K562 (cell line): ENCODE data around the gene SKIC3. TPM values are rescaled to one million over a fixed set of nuclear protein-coding genes. Genes with fewer than 3 reads are reported as not detected.

ENCODE experiments used
- ATAC-seq: fragments of 200-7000 bp; cut with Tn5 transposase; 3 replicates; pipeline ENCODE4 v1.9.1; 2020; ENCODE audit warnings: moderate library complexity
- BruUV-seq: library from RNA; stranded (reverse); fragments of 400-500 nt; replicated peaks from 2 replicates; lab custom pipeline; 2021; lab: Mats Ljungman, UMichigan
- CTCF ChIA-PET: fragments of 300-600 bp; formaldehyde crosslinking; extraction: SDS; loops from one replicate; lab custom pipeline; 2021; ENCODE audit warnings: low intra/inter-chr PET ratio; lab: Yijun Ruan, JAX
- POLR2A ChIA-PET: fragments of 300-600, 350-650 bp; sonication (Branson Sonifier 250); formaldehyde crosslinking; extraction: SDS; loops from one replicate; lab custom pipeline; 2021; ENCODE audit warnings: antibody characterized with exemption, inconsistent platforms; lab: Yijun Ruan, JAX
- DNase-seq, 4 experiments: peaks; one replicate each; pipeline versions ENCODE4 v3.0.0 to v3.0.0-alpha.2; 2011 to 2018; ENCODE audit warnings: low spot score in 3 of 4, mixed read lengths in 3 of 4; ENCODE audit errors: extremely low read depth in 1 of 4
- FAIRE-seq: peaks from 2 replicates; lab custom pipeline; 2011; peaks lifted over from hg19 to GRCh38; lab: Jason Lieb, UNC
- H2AFZ ChIP-seq: 2 replicates; pipeline ENCODE4 v1.6.0; 2011; ENCODE audit warnings: low read depth, low read length, control low read depth, inconsistent platforms
- H3K27ac ChIP-seq: fragments of 200-600 bp; 3 replicates; pipeline ENCODE4 v1.8.0; 2011; ENCODE audit warnings: low read depth, mild to moderate bottlenecking, control low read depth, inconsistent platforms, low read length, moderate library complexity, mixed read lengths; ENCODE audit errors: extremely low read depth
- H3K27me3 ChIP-seq, 2 experiments: fragments of 300-600 bp in 1 of 2; 2 replicates in 1 of 2; 3 replicates in 1 of 2; pipeline versions ENCODE4 v1.6.0 to v1.8.0; 2011; ENCODE audit warnings: inconsistent platforms in 2 of 2, low read length in 2 of 2, mild to moderate bottlenecking in 1 of 2, mixed read lengths in 1 of 2, moderate library complexity in 1 of 2; ENCODE audit not compliant: control insufficient read depth in 2 of 2, insufficient read depth in 2 of 2
- H3K36me3 ChIP-seq: fragments of 300-600 bp; 3 replicates; pipeline ENCODE4 v1.8.0; 2011; ENCODE audit warnings: mild to moderate bottlenecking, low read length, inconsistent platforms; ENCODE audit not compliant: control insufficient read depth, insufficient read depth
- H3K4me1 ChIP-seq, 2 experiments: fragments of 200-600 bp in 1 of 2; replicated peaks in 1 of 2; 2 replicates in 1 of 2; 3 replicates in 1 of 2; pipeline versions ENCODE4 v1.5.1 to v1.8.0; 2011; ENCODE audit warnings: inconsistent platforms in 2 of 2, low read length in 2 of 2, mild to moderate bottlenecking in 1 of 2, mixed read lengths in 1 of 2, moderate library complexity in 1 of 2; ENCODE audit not compliant: control insufficient read depth in 2 of 2, insufficient read depth in 2 of 2
- H3K4me2 ChIP-seq: 2 replicates; pipeline ENCODE4 v1.6.1; 2011; ENCODE audit warnings: low read length, control low read depth, inconsistent platforms, mixed read lengths; ENCODE audit not compliant: insufficient read depth
- H3K4me3 ChIP-seq: fragments of 200-600 bp; sonication (generic), shearing (Covaris generic); 2 replicates; pipeline ENCODE4 v1.5.1; 2016; ENCODE audit warnings: control low read depth, inconsistent platforms
- H3K79me2 ChIP-seq: fragments of 200-600 bp; 3 replicates; pipeline ENCODE4 v1.8.0; 2011; ENCODE audit warnings: low read length, inconsistent platforms; ENCODE audit not compliant: control insufficient read depth, insufficient read depth
- H3K9ac ChIP-seq, 2 experiments: 2 replicates each; pipeline versions ENCODE4 v1.6.0 to v1.6.1; 2011; ENCODE audit warnings: low read depth in 2 of 2, low read length in 2 of 2, control low read depth in 1 of 2, inconsistent platforms in 1 of 2, mild to moderate bottlenecking in 1 of 2, mixed read lengths in 1 of 2; ENCODE audit not compliant: insufficient read depth in 1 of 2
- H3K9me1 ChIP-seq: one replicate; pipeline ENCODE4 v1.6.0; 2011; ENCODE audit warnings: inconsistent platforms, mild to moderate bottlenecking, low read length, moderate library complexity; ENCODE audit not compliant: control insufficient read depth, insufficient read depth
- H3K9me3 ChIP-seq: replicated peaks from 2 replicates; pipeline ENCODE4 v1.5.1; 2011; ENCODE audit warnings: low read depth, low read length, inconsistent platforms; ENCODE audit not compliant: control insufficient read depth, insufficient read depth
- H4K20me1 ChIP-seq: replicated peaks from 2 replicates; pipeline ENCODE4 v1.6.1; 2011; ENCODE audit warnings: low read length, inconsistent platforms, mixed read lengths; ENCODE audit not compliant: control insufficient read depth, insufficient read depth
- BRD9 ChIP-seq: fragments of 450-650 bp; IDR thresholded peaks from 2 replicates; pipeline ENCODE4 v1.6.1; 2018; ENCODE audit warnings: low read depth; ENCODE audit not compliant: partially characterized antibody
- DEAF1 ChIP-seq: fragments of 450-650 bp; formaldehyde crosslinking; IDR thresholded peaks from 2 replicates; pipeline ENCODE4 v1.4.0; 2020; ENCODE audit warnings: mild to moderate bottlenecking, moderate library complexity
- E4F1 ChIP-seq: fragments of 250-450 bp; sonication (Bioruptor Pico); IDR thresholded peaks from 2 replicates; pipeline ENCODE4 v1.5.0; 2021; ENCODE audit warnings: mild to moderate bottlenecking, borderline replicate concordance
- ZBTB11 ChIP-seq, 3 experiments: fragments of 200-800 bp in 1 of 3; fragments of 250-450 bp in 1 of 3; fragments of 450-650 bp in 1 of 3; sonication (Bioruptor Pico) in 1 of 3; sonication (Bioruptor generic) in 1 of 3; formaldehyde crosslinking in 1 of 3; IDR thresholded peaks; 2 replicates each; pipeline versions ENCODE4 v1.6.1 to v1.8.0; 2016 to 2022; ENCODE audit warnings: mild to moderate bottlenecking in 2 of 3, missing genetic modification characterization in 2 of 3, missing compliant biosample characterization in 1 of 3, moderate library complexity in 1 of 3
- ZNF347 ChIP-seq: fragments of 450-650 bp; formaldehyde crosslinking; IDR thresholded peaks from 2 replicates; pipeline ENCODE4 v1.4.0; 2020; ENCODE audit warnings: low read depth, mild to moderate bottlenecking, moderate library complexity
- WGBS: fragments of 100-300 bp; shearing (Covaris generic); methylation state at CpG from one replicate; pipeline ENCODE4 v1.1.6; 2016; ENCODE audit warnings: low coverage, mixed read lengths; ENCODE audit not compliant: insufficient coverage; ENCODE audit errors: missing lambda C conversion rate; 5-methylcytosine and 5-hydroxymethylcytosine counted together
- in situ Hi-C: fragments of 300-500 bp; cut with MboI; formaldehyde crosslinking; loops from 4 replicates; pipeline ENCODE4 v1.15.0; 2018; ENCODE audit warnings: inconsistent platforms, mixed read lengths
- intact Hi-C: fragments of 100-400 bp; cut with micrococcal nuclease; formaldehyde crosslinking; loops from 2 replicates; pipeline ENCODE4 v1.14.2; 2022
- polyA plus RNA-seq, 8 experiments: library from polyadenylated mRNA; depleted of rRNA in 4 of 8; stranded (reverse) in 5 of 8; unstranded in 3 of 8; fragments of >200 nt; fragmentation: Nextera tagmentation in 2 of 8; fragmentation: Illumina TruSeq in 1 of 8; extraction: Ambion mirVana in 2 of 8; extraction: Trizol in 1 of 8; gene quantifications; 2 replicates each; pipeline versions ENCODE4 v1.2.1 to v1.2.3, GENCODE V29; 2011 to 2014; ENCODE audit warnings: inconsistent platforms in 1 of 8, missing spikeins in 1 of 8
- total RNA-seq, 7 experiments: library from RNA; depleted of rRNA in 6 of 7; stranded (reverse); fragments of >200 nt in 6 of 7; fragmentation: Illumina TruSeq in 2 of 7; extraction: Trizol in 2 of 7; gene quantifications; 2 replicates each; pipeline versions ENCODE4 v1.2.1 to v1.2.3, GENCODE V29; 2011 to 2021; ENCODE audit warnings: low replicate concordance in 1 of 7
- TF ChIP-seq, protein P1 (sequence below): sonication (generic); formaldehyde crosslinking; IDR thresholded peaks from 2 replicates; pipeline ENCODE4 v1.8.0; 2022; ENCODE audit warnings: missing genetic modification reagents, mild to moderate bottlenecking, borderline replicate concordance
- TF ChIP-seq, protein P2 (sequence below): fragments of 250-450 bp; sonication (Bioruptor Pico); IDR thresholded peaks from 2 replicates; pipeline ENCODE4 v1.9.0; 2021; ENCODE audit warnings: mild to moderate bottlenecking

The SKIC3 gene
- total and polyA plus RNA-seq, 9 of the 15 experiments (the other 6 are each of a cell fraction or from before 2014, with no cell fraction given) = 30.7 to 72.4 (median 44.1) TPM

DNA sequence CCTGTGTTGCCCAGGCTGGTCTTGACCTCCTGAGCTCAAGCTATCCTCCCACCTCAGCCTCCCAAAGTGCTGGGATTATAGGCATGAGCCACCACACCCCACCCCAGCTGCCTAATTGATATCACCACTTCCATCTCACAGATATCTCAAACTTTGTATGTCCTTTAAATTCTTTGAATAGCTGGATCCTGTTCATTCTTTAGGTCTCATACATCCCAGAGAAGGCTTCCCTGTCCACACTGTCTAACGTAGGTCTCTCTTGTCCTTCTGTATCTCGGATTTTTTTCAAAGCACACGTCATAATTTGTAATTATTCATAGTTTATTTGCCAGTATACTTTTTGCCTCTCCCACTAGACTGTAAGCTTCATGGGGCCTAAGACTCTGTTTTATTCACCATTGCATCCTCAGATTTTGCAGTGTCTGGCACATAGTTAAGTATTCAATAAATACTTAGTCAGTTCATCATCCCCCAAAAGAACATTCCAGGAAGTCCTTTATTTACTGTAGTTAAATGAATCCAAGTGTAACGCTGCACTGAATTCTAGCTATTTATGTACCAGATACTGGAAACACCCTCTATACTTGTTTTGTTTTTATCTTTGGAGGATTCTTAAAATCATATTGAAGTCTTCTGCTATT lies 10.6 kb upstream of the SKIC3 start:
- Histone ChIP-seq H3K27me3 (no peaks in the 10 kb centered on the region), H3K4me2 (no peak overlapping the region), H4K20me1 (no peaks in the 10 kb centered on the region), H3K9me1 (no peaks in the 10 kb centered on the region), H2AFZ (no peak overlapping the region), H3K79me2 (no peaks in the 10 kb centered on the region), H3K27ac (no peak overlapping the region), H3K9me3 (no peaks in the 10 kb centered on the region), H3K4me1 (peaks cover 0 to 9% of the 10 kb centered on the region in 2 experiments; a peak in 3 of 5 replicates), H3K4me3 (no peak overlapping the region), H3K36me3 (peaks cover 17% of the 10 kb centered on the region; the same call in 2 of the 3 replicates), H3K9ac (no peak overlapping the region)
- FAIRE-seq = no peak
- ChIA-PET CTCF (no interaction called here), POLR2A (interaction anchor here (2.5 kb wide), 1 partner anchor 11 kb away, joined by 9 read pairs; the partner anchor contains the start of genes ARSK and SKIC3)
- intact Hi-C loops (no loop called here), in situ Hi-C loops (no loop called here)
- no peak for DNase-seq
- BruUV-seq = no TSS peak
- 86% methylated on average over 4 of the region's 4 CpGs for WGBS
- no peak for ATAC-seq
- TF ChIP-seq ZNF347 (no peak), E4F1 (CRISPR knock-in tag) (no peak), BRD9 (no peak), ZBTB11 (CRISPR knock-in tag; IDR thresholded peaks at IDR 0.05) (no peak), DEAF1 (CRISPR knock-in tag) (no peak)
- TF ChIP-seq, protein P1, sequence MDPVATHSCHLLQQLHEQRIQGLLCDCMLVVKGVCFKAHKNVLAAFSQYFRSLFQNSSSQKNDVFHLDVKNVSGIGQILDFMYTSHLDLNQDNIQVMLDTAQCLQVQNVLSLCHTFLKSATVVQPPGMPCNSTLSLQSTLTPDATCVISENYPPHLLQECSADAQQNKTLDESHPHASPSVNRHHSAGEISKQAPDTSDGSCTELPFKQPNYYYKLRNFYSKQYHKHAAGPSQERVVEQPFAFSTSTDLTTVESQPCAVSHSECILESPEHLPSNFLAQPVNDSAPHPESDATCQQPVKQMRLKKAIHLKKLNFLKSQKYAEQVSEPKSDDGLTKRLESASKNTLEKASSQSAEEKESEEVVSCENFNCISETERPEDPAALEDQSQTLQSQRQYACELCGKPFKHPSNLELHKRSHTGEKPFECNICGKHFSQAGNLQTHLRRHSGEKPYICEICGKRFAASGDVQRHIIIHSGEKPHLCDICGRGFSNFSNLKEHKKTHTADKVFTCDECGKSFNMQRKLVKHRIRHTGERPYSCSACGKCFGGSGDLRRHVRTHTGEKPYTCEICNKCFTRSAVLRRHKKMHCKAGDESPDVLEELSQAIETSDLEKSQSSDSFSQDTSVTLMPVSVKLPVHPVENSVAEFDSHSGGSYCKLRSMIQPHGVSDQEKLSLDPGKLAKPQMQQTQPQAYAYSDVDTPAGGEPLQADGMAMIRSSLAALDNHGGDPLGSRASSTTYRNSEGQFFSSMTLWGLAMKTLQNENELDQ (CRISPR knock-in tag) = no peak
- TF ChIP-seq, protein P2, sequence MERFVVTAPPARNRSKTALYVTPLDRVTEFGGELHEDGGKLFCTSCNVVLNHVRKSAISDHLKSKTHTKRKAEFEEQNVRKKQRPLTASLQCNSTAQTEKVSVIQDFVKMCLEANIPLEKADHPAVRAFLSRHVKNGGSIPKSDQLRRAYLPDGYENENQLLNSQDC = no peak
